HepG2 (cell line): ENCODE measurements around the gene RBM26. TPM values are rescaled to one million over a fixed set of nuclear protein-coding genes. Genes with fewer than 3 reads are reported as not detected.
A peak's percentile ranks its signal among the peaks of the same experiment; 100 is the strongest.

Source experiments
- FIP1L1 ChIP-seq: fragments of 200-400 bp; formaldehyde crosslinking; IDR thresholded peaks from 2 replicates; pipeline ENCODE4 v1.6.1; 2018; ENCODE audit warnings: low read depth, mild to moderate bottlenecking, low read length, moderate library complexity, borderline replicate concordance; ENCODE audit not compliant: insufficient read depth
- HOXA5 ChIP-seq: sonication (generic); formaldehyde crosslinking; IDR thresholded peaks from 2 replicates; pipeline ENCODE4 v1.4.0; 2020; ENCODE audit warnings: missing genetic modification reagents
- KAT2B ChIP-seq: fragments of 150-350 bp; IDR thresholded peaks from 2 replicates; pipeline ENCODE4 v1.6.1; 2014; ENCODE audit warnings: low read depth, low read length, borderline replicate concordance
- KMT2A ChIP-seq: sonication (generic); formaldehyde crosslinking; IDR thresholded peaks from 2 replicates; pipeline ENCODE4 v1.4.0; 2020; ENCODE audit warnings: missing genetic modification reagents
- MAFK ChIP-seq, 2 experiments: IDR thresholded peaks in 1 of 2; conservative IDR thresholded peaks in 1 of 2; 2 replicates each; pipeline ENCODE4 v1.6.1; 2011; ENCODE audit warnings: improper control_type of control experiment in 2 of 2, low read length in 2 of 2
- MZF1 ChIP-seq: sonication (generic); formaldehyde crosslinking; IDR thresholded peaks from 2 replicates; pipeline ENCODE4 v1.8.1; 2023; ENCODE audit warnings: mild to moderate bottlenecking, missing genetic modification reagents, borderline replicate concordance
- WIZ ChIP-seq: sonication (generic); formaldehyde crosslinking; IDR thresholded peaks from 2 replicates; pipeline ENCODE4 v1.5.1; 2020; ENCODE audit warnings: mild to moderate bottlenecking, missing genetic modification reagents
- ZNF564 ChIP-seq: sonication (generic); formaldehyde crosslinking; IDR thresholded peaks from 2 replicates; pipeline ENCODE4 v1.8.1; 2023; ENCODE audit warnings: mild to moderate bottlenecking, missing genetic modification reagents
- ZNF616 ChIP-seq: sonication (generic); formaldehyde crosslinking; IDR thresholded peaks from 2 replicates; pipeline ENCODE4 v1.5.0; 2020; ENCODE audit warnings: low read depth, mild to moderate bottlenecking, missing genetic modification reagents
- ZNF672 ChIP-seq: sonication (generic); formaldehyde crosslinking; IDR thresholded peaks from 2 replicates; pipeline ENCODE4 v1.8.1; 2022; ENCODE audit warnings: missing genetic modification reagents
- polyA plus RNA-seq, 8 experiments: library from polyadenylated mRNA; depleted of rRNA in 3 of 8; stranded (reverse) in 7 of 8; unstranded in 1 of 8; fragments of >200 nt; fragmentation: Illumina TruSeq in 4 of 8; extraction: Trizol in 4 of 8; gene quantifications; 2 replicates each; pipeline versions ENCODE4 v1.2.1 to v1.2.3, GENCODE V29; 2011 to 2016; ENCODE audit warnings: low read depth in 4 of 8, missing spikeins in 1 of 8, mixed read lengths in 1 of 8; ENCODE audit not compliant: insufficient read depth in 1 of 8
- total RNA-seq, 5 experiments: library from RNA; depleted of rRNA; stranded (reverse); fragments of >200 nt; fragmentation: Illumina TruSeq; extraction: Trizol; gene quantifications; 2 replicates each; pipeline ENCODE4 v1.2.3, GENCODE V29; 2016; ENCODE audit warnings: low read depth in 1 of 5
- TF ChIP-seq, protein P1 (sequence below): IDR thresholded peaks from 2 replicates; pipeline ENCODE4 v1.4.0; 2020; ENCODE audit warnings: mild to moderate bottlenecking, missing genetic modification reagents
- TF ChIP-seq, protein P2 (sequence below): sonication (generic); formaldehyde crosslinking; IDR thresholded peaks from 2 replicates; pipeline ENCODE4 v1.4.0; 2020; ENCODE audit warnings: missing genetic modification reagents, mild to moderate bottlenecking, borderline replicate concordance
- TF ChIP-seq, protein P3 (sequence below): sonication (generic); formaldehyde crosslinking; IDR thresholded peaks from 2 replicates; pipeline ENCODE4 v1.4.0; 2020; ENCODE audit warnings: mild to moderate bottlenecking, missing genetic modification reagents

The RBM26 gene
- total and polyA plus RNA-seq, 2 of the 13 experiments (the other 11 are each of a cell fraction or from before 2014, with no cell fraction given), result 19.4 to 34.4 TPM

DNA sequence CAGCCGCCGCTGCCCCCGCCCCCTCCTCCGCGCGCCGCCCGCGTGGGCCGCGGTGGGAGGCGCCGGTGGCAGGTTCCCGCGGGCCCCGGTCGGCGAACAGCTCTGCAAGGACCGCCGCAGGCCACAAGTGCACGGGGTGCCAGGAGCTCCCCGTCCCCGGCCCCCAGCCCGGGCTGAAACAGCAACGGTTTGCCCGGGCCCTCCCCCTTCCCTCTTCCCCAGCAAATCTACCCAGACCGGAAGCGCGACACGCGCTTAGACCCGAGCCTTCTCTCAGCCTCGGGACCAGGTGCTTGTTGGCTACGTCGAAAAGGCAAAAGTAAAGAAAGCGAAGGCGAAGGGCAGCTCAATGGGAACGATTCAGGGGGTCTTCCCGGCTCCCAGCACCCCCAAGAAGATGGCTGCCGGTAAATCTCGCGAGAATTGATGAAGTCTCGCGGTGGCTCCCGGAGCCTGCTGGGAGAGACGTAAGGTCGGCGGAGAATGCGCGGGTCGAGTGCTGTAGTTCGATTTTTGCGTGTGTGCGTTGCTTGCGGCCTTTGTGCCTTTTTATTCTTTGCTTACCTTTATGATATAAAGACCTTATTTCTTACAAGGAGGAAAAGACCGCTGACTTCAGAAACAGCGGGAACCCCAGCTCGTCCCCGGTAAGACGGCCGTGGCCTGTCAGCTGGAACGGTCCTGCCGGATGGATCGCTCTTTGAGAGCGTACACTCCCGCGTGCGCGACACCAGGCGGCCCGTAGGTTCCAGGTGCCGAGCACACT lies at the start of gene RBM26 (continued):
- TF ChIP-seq ZNF616 (CRISPR knock-in tag) (no peak), HOXA5 (peak; percentile 84; the same call in 1 of the 2 replicates), FIP1L1 (no peak), ZNF564 (CRISPR knock-in tag) (0 out of 2 replicates have a peak, but pooled peaks have one; percentile 18), KMT2A (CRISPR knock-in tag) (peak; percentile 92), MZF1 (no peak; the same call in 1 of the 2 replicates), ZNF672 (CRISPR knock-in tag) (no peak), WIZ (CRISPR knock-in tag) (no peak), MAFK (conservative IDR thresholded peaks at IDR 0.05 in 1 of 2, IDR thresholded peaks at IDR 0.05 in 1 of 2; ENCODE audit: low read length in 2 of 2) (no peak), KAT2B (no peak)
- TF ChIP-seq, protein P1, sequence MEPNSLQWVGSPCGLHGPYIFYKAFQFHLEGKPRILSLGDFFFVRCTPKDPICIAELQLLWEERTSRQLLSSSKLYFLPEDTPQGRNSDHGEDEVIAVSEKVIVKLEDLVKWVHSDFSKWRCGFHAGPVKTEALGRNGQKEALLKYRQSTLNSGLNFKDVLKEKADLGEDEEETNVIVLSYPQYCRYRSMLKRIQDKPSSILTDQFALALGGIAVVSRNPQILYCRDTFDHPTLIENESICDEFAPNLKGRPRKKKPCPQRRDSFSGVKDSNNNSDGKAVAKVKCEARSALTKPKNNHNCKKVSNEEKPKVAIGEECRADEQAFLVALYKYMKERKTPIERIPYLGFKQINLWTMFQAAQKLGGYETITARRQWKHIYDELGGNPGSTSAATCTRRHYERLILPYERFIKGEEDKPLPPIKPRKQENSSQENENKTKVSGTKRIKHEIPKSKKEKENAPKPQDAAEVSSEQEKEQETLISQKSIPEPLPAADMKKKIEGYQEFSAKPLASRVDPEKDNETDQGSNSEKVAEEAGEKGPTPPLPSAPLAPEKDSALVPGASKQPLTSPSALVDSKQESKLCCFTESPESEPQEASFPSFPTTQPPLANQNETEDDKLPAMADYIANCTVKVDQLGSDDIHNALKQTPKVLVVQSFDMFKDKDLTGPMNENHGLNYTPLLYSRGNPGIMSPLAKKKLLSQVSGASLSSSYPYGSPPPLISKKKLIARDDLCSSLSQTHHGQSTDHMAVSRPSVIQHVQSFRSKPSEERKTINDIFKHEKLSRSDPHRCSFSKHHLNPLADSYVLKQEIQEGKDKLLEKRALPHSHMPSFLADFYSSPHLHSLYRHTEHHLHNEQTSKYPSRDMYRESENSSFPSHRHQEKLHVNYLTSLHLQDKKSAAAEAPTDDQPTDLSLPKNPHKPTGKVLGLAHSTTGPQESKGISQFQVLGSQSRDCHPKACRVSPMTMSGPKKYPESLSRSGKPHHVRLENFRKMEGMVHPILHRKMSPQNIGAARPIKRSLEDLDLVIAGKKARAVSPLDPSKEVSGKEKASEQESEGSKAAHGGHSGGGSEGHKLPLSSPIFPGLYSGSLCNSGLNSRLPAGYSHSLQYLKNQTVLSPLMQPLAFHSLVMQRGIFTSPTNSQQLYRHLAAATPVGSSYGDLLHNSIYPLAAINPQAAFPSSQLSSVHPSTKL, result peak; percentile 29; the same call in 1 of the 2 replicates
- TF ChIP-seq, protein P2, sequence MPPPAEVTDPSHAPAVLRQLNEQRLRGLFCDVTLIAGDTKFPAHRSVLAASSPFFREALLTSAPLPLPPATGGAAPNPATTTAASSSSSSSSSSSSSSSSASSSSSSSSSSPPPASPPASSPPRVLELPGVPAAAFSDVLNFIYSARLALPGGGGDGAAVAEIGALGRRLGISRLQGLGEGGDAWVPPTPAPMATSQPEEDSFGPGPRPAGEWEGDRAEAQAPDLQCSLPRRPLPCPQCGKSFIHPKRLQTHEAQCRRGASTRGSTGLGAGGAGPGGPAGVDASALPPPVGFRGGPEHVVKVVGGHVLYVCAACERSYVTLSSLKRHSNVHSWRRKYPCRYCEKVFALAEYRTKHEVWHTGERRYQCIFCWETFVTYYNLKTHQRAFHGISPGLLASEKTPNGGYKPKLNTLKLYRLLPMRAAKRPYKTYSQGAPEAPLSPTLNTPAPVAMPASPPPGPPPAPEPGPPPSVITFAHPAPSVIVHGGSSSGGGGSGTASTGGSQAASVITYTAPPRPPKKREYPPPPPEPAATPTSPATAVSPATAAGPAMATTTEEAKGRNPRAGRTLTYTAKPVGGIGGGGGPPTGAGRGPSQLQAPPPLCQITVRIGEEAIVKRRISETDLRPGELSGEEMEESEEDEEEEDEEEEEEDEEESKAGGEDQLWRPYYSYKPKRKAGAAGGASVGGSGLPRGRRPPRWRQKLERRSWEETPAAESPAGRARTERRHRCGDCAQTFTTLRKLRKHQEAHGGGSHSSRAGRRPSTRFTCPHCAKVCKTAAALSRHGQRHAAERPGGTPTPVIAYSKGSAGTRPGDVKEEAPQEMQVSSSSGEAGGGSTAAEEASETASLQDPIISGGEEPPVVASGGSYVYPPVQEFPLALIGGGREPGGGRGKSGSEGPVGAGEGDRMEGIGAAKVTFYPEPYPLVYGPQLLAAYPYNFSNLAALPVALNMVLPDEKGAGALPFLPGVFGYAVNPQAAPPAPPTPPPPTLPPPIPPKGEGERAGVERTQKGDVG (CRISPR knock-in tag), result no peak
- TF ChIP-seq, protein P3, sequence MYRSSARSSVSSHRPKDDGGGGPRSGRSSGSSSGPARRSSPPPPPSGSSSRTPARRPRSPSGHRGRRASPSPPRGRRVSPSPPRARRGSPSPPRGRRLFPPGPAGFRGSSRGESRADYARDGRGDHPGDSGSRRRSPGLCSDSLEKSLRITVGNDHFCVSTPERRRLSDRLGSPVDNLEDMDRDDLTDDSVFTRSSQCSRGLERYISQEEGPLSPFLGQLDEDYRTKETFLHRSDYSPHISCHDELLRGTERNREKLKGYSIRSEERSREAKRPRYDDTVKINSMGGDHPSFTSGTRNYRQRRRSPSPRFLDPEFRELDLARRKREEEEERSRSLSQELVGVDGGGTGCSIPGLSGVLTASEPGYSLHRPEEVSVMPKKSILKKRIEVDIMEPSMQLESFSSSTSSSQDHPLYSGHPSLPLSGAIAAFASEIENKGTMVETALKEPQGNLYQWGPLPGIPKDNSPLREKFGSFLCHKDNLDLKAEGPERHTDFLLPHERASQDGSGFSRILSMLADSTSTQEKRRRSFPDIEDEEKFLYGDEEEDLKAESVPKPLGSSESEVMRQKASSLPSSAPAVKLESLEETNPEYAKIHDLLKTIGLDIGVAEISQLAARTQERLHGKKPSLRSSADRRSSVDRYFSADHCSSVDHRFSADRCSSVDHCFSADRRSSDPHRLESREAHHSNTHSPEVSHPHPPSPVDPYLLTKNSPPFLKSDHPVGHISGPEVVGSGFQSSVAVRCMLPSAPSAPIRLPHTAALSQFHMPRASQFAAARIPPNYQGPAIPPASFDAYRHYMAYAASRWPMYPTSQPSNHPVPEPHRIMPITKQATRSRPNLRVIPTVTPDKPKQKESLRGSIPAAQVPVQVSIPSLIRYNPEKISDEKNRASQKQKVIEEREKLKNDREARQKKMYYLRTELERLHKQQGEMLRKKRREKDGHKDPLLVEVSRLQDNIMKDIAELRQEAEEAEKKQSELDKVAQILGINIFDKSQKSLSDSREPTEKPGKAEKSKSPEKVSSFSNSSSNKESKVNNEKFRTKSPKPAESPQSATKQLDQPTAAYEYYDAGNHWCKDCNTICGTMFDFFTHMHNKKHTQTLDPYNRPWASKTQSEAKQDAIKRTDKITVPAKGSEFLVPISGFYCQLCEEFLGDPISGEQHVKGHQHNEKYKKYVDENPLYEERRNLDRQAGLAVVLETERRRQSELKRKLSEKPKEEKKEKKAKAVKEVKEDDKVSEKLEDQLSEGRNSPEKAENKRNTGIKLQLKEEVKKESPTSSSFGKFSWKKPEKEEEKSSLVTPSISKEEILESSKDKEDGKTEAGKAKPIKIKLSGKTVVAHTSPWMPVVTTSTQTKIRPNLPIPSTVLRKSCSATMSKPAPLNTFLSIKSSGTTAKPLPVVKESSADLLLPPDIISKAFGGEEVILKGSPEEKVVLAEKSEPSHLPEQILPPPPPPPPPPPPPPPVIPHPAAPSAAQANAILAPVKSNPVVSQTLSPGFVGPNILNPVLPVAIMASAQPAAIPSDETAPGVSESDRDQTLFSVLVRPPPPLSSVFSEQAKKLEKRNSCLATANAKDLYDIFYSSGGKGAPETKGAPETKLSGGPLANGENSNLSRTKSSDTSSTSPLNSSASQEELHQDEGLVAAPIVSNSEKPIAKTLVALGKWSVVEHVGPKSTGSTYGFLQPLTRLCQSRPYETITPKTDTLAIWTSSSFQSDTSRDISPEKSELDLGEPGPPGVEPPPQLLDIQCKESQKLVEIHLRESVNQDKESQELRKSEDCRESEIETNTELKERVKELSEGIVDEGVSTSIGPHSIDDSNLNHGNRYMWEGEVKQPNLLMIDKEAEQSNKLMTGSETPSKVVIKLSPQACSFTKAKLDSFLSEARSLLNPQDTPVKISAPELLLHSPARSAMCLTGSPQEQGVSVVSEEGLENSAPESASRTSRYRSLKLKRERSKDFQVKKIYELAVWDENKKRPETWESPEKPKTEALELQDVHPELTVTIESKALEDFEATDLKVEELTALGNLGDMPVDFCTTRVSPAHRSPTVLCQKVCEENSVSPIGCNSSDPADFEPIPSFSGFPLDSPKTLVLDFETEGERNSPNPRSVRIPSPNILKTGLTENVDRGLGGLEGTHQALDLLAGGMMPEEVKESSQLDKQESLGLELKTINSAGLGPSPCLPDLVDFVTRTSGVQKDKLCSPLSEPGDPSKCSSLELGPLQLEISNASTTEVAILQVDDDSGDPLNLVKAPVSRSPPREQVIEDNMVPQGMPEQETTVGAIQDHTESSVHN, result 0 out of 2 replicates have a peak, but pooled peaks have one; percentile 78
